AG04449 (cell line): ENCODE measurements around the gene ANKS4B.

Experiments used
- CTCF ChIA-PET: fragments of 350-600 bp; formaldehyde crosslinking; extraction: SDS; loops from one replicate; lab custom pipeline; 2021; ENCODE audit warnings: antibody characterized with exemption; lab: Yijun Ruan, JAX
- POLR2A ChIA-PET: fragments of 400-600, 350-600 bp; formaldehyde crosslinking; extraction: SDS; loops from one replicate; lab custom pipeline; 2020; ENCODE audit warnings: antibody characterized with exemption, inconsistent platforms; lab: Yijun Ruan, JAX
- DNase-seq: peaks from one replicate; pipeline ENCODE4 v3.0.0-alpha.2; 2010; ENCODE audit warnings: low read depth, low spot score
- H3K4me3 ChIP-seq: 2 replicates; pipeline ENCODE4 v1.5.1; 2011; ENCODE audit warnings: low read depth, mild to moderate bottlenecking, control low read depth, low read length
- TF ChIP-seq, protein P1 (sequence below): IDR thresholded peaks from one replicate; pipeline ENCODE4 v1.5.1; 2011; ENCODE audit warnings: mild to moderate bottlenecking, moderate library complexity, low read length, control low read depth, inconsistent platforms; ENCODE audit not compliant: insufficient read depth; ENCODE audit errors: missing control alignments

Gene ANKS4B

GRCh38 chr16:21222495-21223337, 10.8 kb upstream of the ANKS4B start:
- CTCF ChIA-PET: no interaction called here
- TF ChIP-seq, protein P1, sequence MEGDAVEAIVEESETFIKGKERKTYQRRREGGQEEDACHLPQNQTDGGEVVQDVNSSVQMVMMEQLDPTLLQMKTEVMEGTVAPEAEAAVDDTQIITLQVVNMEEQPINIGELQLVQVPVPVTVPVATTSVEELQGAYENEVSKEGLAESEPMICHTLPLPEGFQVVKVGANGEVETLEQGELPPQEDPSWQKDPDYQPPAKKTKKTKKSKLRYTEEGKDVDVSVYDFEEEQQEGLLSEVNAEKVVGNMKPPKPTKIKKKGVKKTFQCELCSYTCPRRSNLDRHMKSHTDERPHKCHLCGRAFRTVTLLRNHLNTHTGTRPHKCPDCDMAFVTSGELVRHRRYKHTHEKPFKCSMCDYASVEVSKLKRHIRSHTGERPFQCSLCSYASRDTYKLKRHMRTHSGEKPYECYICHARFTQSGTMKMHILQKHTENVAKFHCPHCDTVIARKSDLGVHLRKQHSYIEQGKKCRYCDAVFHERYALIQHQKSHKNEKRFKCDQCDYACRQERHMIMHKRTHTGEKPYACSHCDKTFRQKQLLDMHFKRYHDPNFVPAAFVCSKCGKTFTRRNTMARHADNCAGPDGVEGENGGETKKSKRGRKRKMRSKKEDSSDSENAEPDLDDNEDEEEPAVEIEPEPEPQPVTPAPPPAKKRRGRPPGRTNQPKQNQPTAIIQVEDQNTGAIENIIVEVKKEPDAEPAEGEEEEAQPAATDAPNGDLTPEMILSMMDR: no peak
- DNase-seq: no peak
- POLR2A ChIA-PET: no interaction called here
- H3K4me3 ChIP-seq: no peak overlapping the region

DNA sequence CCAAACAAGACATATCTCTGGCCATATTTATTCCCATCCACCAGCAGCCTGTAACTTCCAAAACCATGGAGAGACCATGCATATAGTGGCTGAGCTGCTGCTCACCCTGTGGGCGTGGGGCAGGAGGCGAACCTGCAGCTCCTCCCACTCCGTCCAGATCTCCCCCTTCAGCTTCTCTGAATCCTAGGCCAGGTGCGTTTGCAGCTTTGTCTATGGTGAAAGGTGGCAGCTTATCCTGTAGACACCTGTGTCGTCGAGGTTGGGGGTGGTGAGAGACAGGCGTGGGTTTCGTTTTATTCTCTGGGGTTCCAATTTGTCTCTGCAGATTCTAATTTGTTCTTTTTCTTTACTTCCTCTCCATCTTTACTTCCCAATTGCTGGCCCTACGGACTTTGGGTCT, 9.7 kb upstream of the ANKS4B start:
- ChIA-PET CTCF (no interaction called here), POLR2A (no interaction called here)
- DNase-seq: no peak

GRCh38 chr16:21224800-21225199, 8.7 kb upstream of the ANKS4B start:
- ChIA-PET POLR2A (no interaction called here), CTCF (no interaction called here)
- no peak for DNase-seq
- TF ChIP-seq, protein P1: no peak
- H3K4me3 ChIP-seq: no peak overlapping the region

More for the DNA sequence above, 9.7 kb upstream of the ANKS4B start:
- no peak overlapping the region for H3K4me3 ChIP-seq
- TF ChIP-seq, protein P1: no peak

GRCh38 chr16:21226749-21227148, 6.8 kb upstream of the ANKS4B start:
- DNase-seq: no peak
- POLR2A ChIA-PET: no interaction called here
- CTCF ChIA-PET: interaction anchor here (1.0 kb wide), 1 partner anchor 8 kb away, joined by 3 read pairs; no protein-coding TSS in a partner anchor
- H3K4me3 ChIP-seq: no peak overlapping the region
- TF ChIP-seq, protein P1: no peak

DNA sequence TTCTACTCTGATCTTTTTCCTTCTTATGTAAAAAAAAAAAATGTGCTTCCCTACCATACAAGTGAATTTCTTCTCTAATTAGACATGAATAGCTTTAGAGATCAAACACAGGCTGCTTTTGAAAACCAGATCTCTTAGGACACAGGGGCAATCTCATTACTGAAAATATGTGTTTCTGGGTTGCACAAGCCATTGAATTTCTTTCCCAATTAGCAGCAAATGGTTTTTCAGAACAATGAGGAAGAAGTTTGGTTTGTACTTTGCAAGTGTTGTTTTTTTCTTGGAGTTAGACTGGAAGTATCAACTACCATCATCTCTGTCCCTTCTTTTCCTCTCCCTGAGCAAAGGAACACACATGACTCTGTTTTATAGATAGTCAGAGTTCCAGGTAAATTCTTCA, 5.6 kb upstream of the ANKS4B start:
- ChIA-PET CTCF (no interaction called here), POLR2A (no interaction called here)
- TF ChIP-seq, protein P1: no peak
- DNase-seq: no peak
- no peak overlapping the region for H3K4me3 ChIP-seq

- POLR2A ChIA-PET: no interaction called here
- CTCF ChIA-PET: interaction anchor here (0.6 kb wide), 1 partner anchor 33 kb away, joined by 3 read pairs; no protein-coding TSS in a partner anchor
- DNase-seq: no peak
- TF ChIP-seq, protein P1: no peak
- no peak overlapping the region for H3K4me3 ChIP-seq
Observed at GRCh38 chr16:21228361-21228872, 5.1 kb upstream of the ANKS4B start.
